Fibroblast of peridontal ligament (primary cell): ENCODE results near the gene C16orf96.
A peak's percentile ranks its signal among the peaks of the same experiment; 100 is the strongest.

ENCODE experiments used
- DNase-seq: peaks from one replicate; pipeline ENCODE4 v3.0.0-alpha.2; 2010; ENCODE audit errors: extremely low read depth

Gene C16orf96

GRCh38 chr16:4616047-4616811 lies 60.1 kb downstream of the C16orf96 start:
- peak; percentile 100 for DNase-seq

- no peak for DNase-seq
These were observed 61.7 kb downstream of the C16orf96 start for GRCh38 chr16:4617880-4618279.

GRCh38 chr16:4618645-4619418 lies 62.7 kb downstream of the C16orf96 start:
- DNase-seq = no peak

- DNase-seq = no peak
These were observed 67.5 kb downstream of the C16orf96 start for GRCh38 chr16:4623593-4623992.

- peak; percentile 98 for DNase-seq
These were observed 68.1 kb downstream of the C16orf96 start, which contains the start of gene MGRN1 for GRCh38 chr16:4624015-4624826. MGRN1 (plus strand) TSS chr16:4624826; CDS start chr16:4624961, 135 bp downstream.

- DNase-seq = peak; percentile 70
These were observed 68.9 kb downstream of the C16orf96 start for GRCh38 chr16:4624827-4625559.

- no peak for DNase-seq
These were observed 69.5 kb downstream of the C16orf96 start for GRCh38 chr16:4625560-4626159.

- no peak for DNase-seq
These were observed 70.3 kb downstream of the C16orf96 start for GRCh38 chr16:4626396-4626795.

GRCh38 chr16:4628283-4628682 lies 72.1 kb downstream of the C16orf96 start:
- DNase-seq = no peak

- DNase-seq = no peak
These were observed 75.3 kb downstream of the C16orf96 start for GRCh38 chr16:4631444-4631843.

GRCh38 chr16:4633910-4634635 lies 77.9 kb downstream of the C16orf96 start:
- no peak for DNase-seq

GRCh38 chr16:4634768-4635167 lies 78.6 kb downstream of the C16orf96 start:
- no peak for DNase-seq

GRCh38 chr16:4636196-4636595 lies 80.1 kb downstream of the C16orf96 start:
- DNase-seq = no peak

GRCh38 chr16:4637501-4638166 lies 81.5 kb downstream of the C16orf96 start:
- DNase-seq = no peak

- no peak for DNase-seq
These were observed 83.9 kb downstream of the C16orf96 start for GRCh38 chr16:4639899-4640509.

GRCh38 chr16:4640572-4641305 lies 84.6 kb downstream of the C16orf96 start:
- DNase-seq = no peak

GRCh38 chr16:4641306-4641687 lies 85.2 kb downstream of the C16orf96 start:
- no peak for DNase-seq

GRCh38 chr16:4641895-4642294 lies 85.8 kb downstream of the C16orf96 start:
- DNase-seq = no peak
